Glutamatergic neuron (in vitro differentiated cells): Measurements from ENCODE around the gene PSMB11. TPM values are rescaled to one million over a fixed set of nuclear protein-coding genes. Genes with fewer than 3 reads are reported as not detected.

Source experiments
- DNase-seq: peaks from one replicate; pipeline ENCODE4 v3.0.0; 2022
- H3K27ac Mint-ChIP-seq: one replicate; pipeline ENCODE4 v1.8.0; 2020; ENCODE audit warnings: mild to moderate bottlenecking, mixed read lengths, inconsistent platforms; ENCODE audit not compliant: unreplicated experiment
- H3K27me3 Mint-ChIP-seq: one replicate; pipeline ENCODE4 v1.8.0; 2020; ENCODE audit warnings: mild to moderate bottlenecking, moderate library complexity, mixed read lengths, inconsistent platforms; ENCODE audit not compliant: unreplicated experiment
- H3K36me3 Mint-ChIP-seq: one replicate; pipeline ENCODE4 v1.8.0; 2020; ENCODE audit warnings: mild to moderate bottlenecking, mixed read lengths, inconsistent platforms; ENCODE audit not compliant: unreplicated experiment
- H3K4me1 Mint-ChIP-seq: one replicate; pipeline ENCODE4 v1.8.0; 2020; ENCODE audit warnings: mild to moderate bottlenecking, low read depth, mixed read lengths, inconsistent platforms; ENCODE audit not compliant: unreplicated experiment
- H3K4me3 Mint-ChIP-seq: one replicate; pipeline ENCODE4 v1.8.0; 2020; ENCODE audit warnings: mild to moderate bottlenecking, mixed read lengths, inconsistent platforms; ENCODE audit not compliant: unreplicated experiment
- H3K9me3 Mint-ChIP-seq: one replicate; pipeline ENCODE4 v1.8.0; 2020; ENCODE audit warnings: mild to moderate bottlenecking, moderate library complexity, mixed read lengths, inconsistent platforms; ENCODE audit not compliant: unreplicated experiment
- CTCF ChIP-seq: fragments of 200-600 bp; sonication (generic); IDR thresholded peaks from one replicate; pipeline ENCODE4 v1.5.0; 2021; ENCODE audit not compliant: partially characterized antibody, unreplicated experiment
- total RNA-seq: library from RNA; stranded (reverse); fragmentation: NEBNext Ultra II Directional; extraction: Animal tissue kit (Norgen Biotek cat#: 25700); gene quantifications from one replicate; pipeline ENCODE4 v1.2.1, GENCODE V29; 2021; ENCODE audit not compliant: unreplicated experiment

PSMB11 gene
- total RNA-seq, 1 donor from 2014 or later: not detected

DNA sequence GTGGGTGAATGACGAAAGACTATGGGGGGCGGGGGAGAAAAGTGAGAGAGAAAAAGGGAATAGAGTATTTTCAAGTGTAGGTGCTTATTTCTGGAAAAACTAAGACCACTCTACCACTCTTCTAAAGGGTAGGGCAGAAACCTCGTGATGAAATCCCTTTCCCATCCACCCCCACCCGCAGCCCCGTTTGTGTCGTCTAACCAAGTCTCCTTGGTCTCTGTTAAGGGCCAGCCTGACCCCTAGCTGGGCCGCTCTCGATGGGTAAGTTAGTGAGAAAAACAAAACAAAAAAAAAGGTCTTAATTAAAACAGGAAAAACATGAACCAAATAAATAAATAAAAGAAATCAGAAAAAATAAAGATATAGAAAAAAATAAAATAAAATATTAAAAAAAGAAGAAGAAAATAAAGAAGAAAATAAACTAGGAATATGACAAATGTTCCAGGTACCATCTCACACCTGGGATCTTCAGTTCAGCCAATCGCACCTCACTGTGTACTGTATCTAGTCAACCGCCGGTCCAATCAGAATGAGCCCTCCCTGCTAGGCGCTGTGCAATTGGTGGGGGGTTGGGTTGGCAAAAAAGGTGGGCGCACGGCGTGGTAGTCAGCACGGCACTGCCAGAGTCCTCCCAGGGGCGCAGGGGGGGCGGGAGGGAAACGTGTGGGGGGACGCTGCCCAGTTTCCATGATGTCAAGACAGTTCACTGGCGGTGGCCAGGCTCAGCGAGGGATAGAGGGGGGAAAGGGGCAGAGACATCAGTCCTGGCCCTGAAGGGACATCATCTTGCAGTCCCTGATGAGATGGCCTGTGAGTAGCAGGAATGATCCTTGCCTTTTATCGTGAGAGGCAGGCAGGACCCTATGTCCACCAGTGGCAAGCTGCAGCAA lies 25.1 kb downstream of the PSMB11 start:
- H3K4me3 Mint-ChIP-seq: peak overlapping the region; percentile 50
- peaks cover 26% of the 10 kb centered on the region for H3K4me1 Mint-ChIP-seq
- peaks cover 10% of the 10 kb centered on the region for H3K27me3 Mint-ChIP-seq
- no peak for TF ChIP-seq CTCF
- H3K27ac Mint-ChIP-seq: no peak overlapping the region
- H3K36me3 Mint-ChIP-seq: peaks cover 5% of the 10 kb centered on the region
- H3K9me3 Mint-ChIP-seq: peaks cover 9% of the 10 kb centered on the region
- DNase-seq: no peak

DNA sequence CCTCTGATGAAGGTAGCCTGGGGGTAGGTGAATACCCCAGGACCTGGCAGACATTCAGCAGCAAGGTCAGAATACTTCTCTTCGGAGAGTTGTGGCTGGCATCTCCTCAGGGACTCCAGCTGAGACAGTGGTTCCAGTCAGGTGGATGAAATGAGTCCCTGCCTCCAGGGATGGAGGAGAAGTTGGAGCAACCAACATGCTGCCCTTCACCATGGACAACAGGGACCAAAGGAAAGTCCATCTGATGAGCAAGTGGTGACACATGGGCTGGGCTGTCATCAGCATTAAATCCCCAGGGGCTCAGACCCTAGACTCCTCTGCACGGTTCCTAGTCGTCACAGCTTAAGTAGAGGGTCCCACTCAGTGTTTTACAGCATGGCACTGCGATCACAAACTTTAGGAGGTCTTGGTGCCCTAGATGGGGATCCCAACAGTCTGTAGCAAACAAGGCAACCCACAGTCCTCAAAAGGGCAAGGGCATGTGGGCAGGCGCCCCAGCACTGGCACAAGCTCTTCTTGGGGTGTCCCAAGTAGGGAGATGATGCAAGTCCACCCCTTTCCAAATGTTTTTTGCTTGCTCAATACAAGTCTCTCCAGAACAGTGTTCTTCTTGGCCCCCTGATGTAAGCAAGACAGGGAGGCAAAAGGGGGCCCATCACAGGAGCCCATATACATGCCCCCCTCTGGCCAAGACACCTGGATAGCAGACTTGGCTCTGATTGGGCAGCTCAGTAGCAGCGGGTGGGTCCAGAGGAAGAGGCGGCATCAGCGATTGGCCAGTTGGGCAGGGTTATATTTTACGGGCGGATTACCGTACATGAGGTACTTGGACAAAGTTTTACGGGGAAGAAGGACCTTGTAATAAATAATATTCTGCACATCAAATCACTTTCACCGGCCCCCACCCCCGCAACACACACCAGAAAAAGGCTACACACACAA lies 26.1 kb downstream of the PSMB11 start:
- H3K9me3 Mint-ChIP-seq: peaks cover 9% of the 10 kb centered on the region
- H3K4me1 Mint-ChIP-seq: peaks cover 26% of the 10 kb centered on the region
- TF ChIP-seq CTCF: no peak
- H3K4me3 Mint-ChIP-seq: peak overlapping the region; percentile 82
- H3K27ac Mint-ChIP-seq: no peak overlapping the region
- peaks cover 7% of the 10 kb centered on the region for H3K27me3 Mint-ChIP-seq
- peaks cover 5% of the 10 kb centered on the region for H3K36me3 Mint-ChIP-seq
- DNase-seq: no peak

DNA sequence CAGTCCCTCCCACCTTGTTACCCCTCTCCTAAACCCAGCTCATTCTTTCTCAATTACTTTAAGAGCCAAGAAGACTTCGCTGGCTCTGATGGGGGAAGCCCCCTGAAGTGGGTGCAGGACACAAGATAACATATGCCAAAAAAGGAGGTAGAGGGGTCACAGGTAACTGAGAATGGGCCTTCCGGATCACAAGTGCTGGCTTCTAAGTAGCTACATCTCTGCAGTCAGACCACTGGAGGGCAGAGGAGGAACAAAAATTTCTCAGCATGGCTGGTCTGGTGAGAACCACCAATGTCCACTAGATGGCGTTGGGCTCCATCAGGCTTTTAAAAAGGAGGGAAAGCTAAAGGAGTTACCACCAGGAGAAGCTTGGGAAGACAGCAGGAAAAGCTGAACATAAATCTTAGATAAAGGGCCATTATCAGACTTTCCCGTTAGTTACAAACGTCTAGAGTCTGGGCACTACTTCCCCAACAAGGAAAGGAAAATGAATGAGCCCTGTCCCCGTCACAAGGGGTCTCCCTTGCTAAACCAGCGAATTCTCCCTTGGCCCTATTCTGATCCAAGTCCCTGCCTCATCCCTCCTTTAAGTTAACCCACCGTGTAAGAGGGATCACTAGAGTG lies 26.9 kb downstream of the PSMB11 start:
- peaks cover 7% of the 10 kb centered on the region for H3K27me3 Mint-ChIP-seq
- peak overlapping the region; percentile 68 for H3K27ac Mint-ChIP-seq
- H3K36me3 Mint-ChIP-seq: peaks cover 5% of the 10 kb centered on the region
- peak; percentile 80 for DNase-seq
- peak; percentile 93 for TF ChIP-seq CTCF
- peaks cover 8% of the 10 kb centered on the region for H3K9me3 Mint-ChIP-seq
- peak overlapping the region; percentile 82 for H3K4me3 Mint-ChIP-seq
- peaks cover 26% of the 10 kb centered on the region for H3K4me1 Mint-ChIP-seq

DNA sequence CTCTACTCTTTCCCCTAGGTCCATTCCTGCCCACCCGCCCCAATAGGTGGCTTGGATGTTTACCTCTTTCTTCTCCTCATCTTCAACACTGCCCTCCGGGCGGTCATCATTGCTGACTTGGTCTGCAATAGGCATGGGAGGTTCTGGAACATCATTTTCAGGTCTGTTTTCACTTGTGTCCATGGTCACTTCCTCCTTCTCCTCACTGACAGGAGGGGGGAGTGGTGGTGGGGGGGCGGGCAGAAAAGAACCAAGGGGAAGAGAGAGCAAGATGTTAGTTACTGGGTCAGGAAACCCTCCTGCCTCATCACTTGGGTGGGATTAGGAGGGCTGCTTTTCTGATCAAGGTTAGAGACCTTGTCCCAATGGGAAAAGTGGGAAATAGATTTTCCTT lies 27.4 kb downstream of the PSMB11 start:
- no peak for DNase-seq
- TF ChIP-seq CTCF: no peak
- Mint-ChIP-seq H3K27me3 (peaks cover 7% of the 10 kb centered on the region), H3K36me3 (peaks cover 5% of the 10 kb centered on the region), H3K4me3 (peak overlapping the region; percentile 82), H3K4me1 (peaks cover 26% of the 10 kb centered on the region), H3K9me3 (peaks cover 6% of the 10 kb centered on the region), H3K27ac (peak overlapping the region; percentile 68)
